B cell (primary cell): Measurements from ENCODE around the gene NECTIN4. TPM values are rescaled to one million over a fixed set of nuclear protein-coding genes. Genes with fewer than 3 reads are reported as not detected.

ENCODE experiments used
- ATAC-seq: fragments of 200-7000 bp; cut with Tn5 transposase; one replicate; pipeline ENCODE4 v1.10.0; 2021; ENCODE audit warnings: low read depth, mild to moderate bottlenecking, moderate number of reproducible peaks, moderate library complexity
- CTCF ChIA-PET: fragments of 350-600 bp; sonication (Branson Sonifier 250); formaldehyde crosslinking; loops from one replicate; lab custom pipeline; 2021; ENCODE audit warnings: antibody characterized with exemption, inconsistent platforms; lab: Charles Lee
- POLR2A ChIA-PET: fragments of 350-600 bp; sonication (Branson Sonifier 250); formaldehyde crosslinking; loops from one replicate; lab custom pipeline; 2021; ENCODE audit warnings: antibody characterized with exemption; lab: Charles Lee
- DNase-seq: peaks from one replicate; pipeline ENCODE4 v3.0.0; 2013
- H2AFZ ChIP-seq: 2 replicates; pipeline ENCODE4 v1.6.1; 2012; ENCODE audit warnings: mild to moderate bottlenecking, low read depth, low read length; ENCODE audit not compliant: insufficient read depth, poor library complexity, severe bottlenecking
- H3K27ac ChIP-seq, 2 donors: 1 replicate in 1 of 2; 2 replicates in 1 of 2; pipeline ENCODE4 v1.5.1; 2012 to 2013; ENCODE audit warnings: low read length in 2 of 2, mild to moderate bottlenecking in 2 of 2, moderate library complexity in 1 of 2
- H3K27me3 ChIP-seq, 4 experiments: fragments of 200-600 bp in 1 of 4; sonication (generic) in 1 of 4; replicated peaks in 1 of 4; 1 replicate in 2 of 4; 2 replicates in 2 of 4; pipeline versions ENCODE4 v1.6.1 to v1.7.0; 2013 to 2016; ENCODE audit warnings: low read length in 3 of 4, mild to moderate bottlenecking in 2 of 4, mixed read lengths in 1 of 4, moderate library complexity in 1 of 4; ENCODE audit not compliant: insufficient read depth in 4 of 4, control insufficient read depth in 3 of 4; ENCODE audit errors: control extremely low read depth in 1 of 4
- H3K36me3 ChIP-seq, 2 experiments: replicated peaks in 1 of 2; 1 replicate in 1 of 2; 2 replicates in 1 of 2; pipeline versions ENCODE4 v1.6.1 to v1.7.1; 2013; ENCODE audit warnings: low read length in 1 of 2; ENCODE audit not compliant: insufficient read depth in 2 of 2, control insufficient read depth in 1 of 2; ENCODE audit errors: control extremely low read depth in 1 of 2, extremely low read depth in 1 of 2
- H3K4me1 ChIP-seq, 2 donors: fragments of 200-600 bp in 1 of 2; sonication (generic) in 1 of 2; 1 replicate in 1 of 2; 2 replicates in 1 of 2; pipeline versions ENCODE4 v1.5.1 to v1.6.1; 2013 to 2017; ENCODE audit warnings: low read length in 2 of 2; ENCODE audit not compliant: control insufficient read depth in 2 of 2, insufficient read depth in 2 of 2
- H3K4me2 ChIP-seq: replicated peaks from 2 replicates; pipeline ENCODE3; 2012; ENCODE audit warnings: mild to moderate bottlenecking, low read depth, low read length; ENCODE audit not compliant: poor library complexity, severe bottlenecking
- H3K4me3 ChIP-seq, 5 experiments: fragments of 200-600 bp in 1 of 5; sonication (generic) in 1 of 5; 1 replicate in 3 of 5; 2 replicates in 2 of 5; pipeline versions ENCODE4 v1.5.1 to v1.7.0; 2011 to 2016; ENCODE audit warnings: low read length in 4 of 5, mild to moderate bottlenecking in 4 of 5, low read depth in 2 of 5, control low read depth in 1 of 5, moderate library complexity in 1 of 5; ENCODE audit not compliant: insufficient read depth in 1 of 5; ENCODE audit errors: control extremely low read depth in 1 of 5, extremely low read depth in 1 of 5
- H3K79me2 ChIP-seq: fragments of 200-600 bp; sonication (generic); one replicate; pipeline ENCODE4 v1.6.0; 2016; ENCODE audit warnings: low read length; ENCODE audit not compliant: control insufficient read depth, insufficient read depth
- H3K9ac ChIP-seq: fragments of 200-600 bp; sonication (generic); 2 replicates; pipeline ENCODE4 v1.6.1; 2017; ENCODE audit warnings: mild to moderate bottlenecking, low read length, moderate library complexity
- H3K9me3 ChIP-seq, 3 donors: one replicate each; pipeline versions ENCODE4 v1.6.1 to v1.7.1; 2013; ENCODE audit warnings: low read length in 2 of 3; ENCODE audit not compliant: control insufficient read depth in 2 of 3, insufficient read depth in 1 of 3; ENCODE audit errors: control extremely low read depth in 1 of 3
- H4K20me1 ChIP-seq: 2 replicates; pipeline ENCODE4 v1.6.0; 2012; ENCODE audit warnings: mild to moderate bottlenecking, low read length; ENCODE audit not compliant: insufficient read depth, control insufficient read depth, poor library complexity, severe bottlenecking
- H3K27ac Mint-ChIP-seq: one replicate; pipeline ENCODE4 v1.8.0; 2021; ENCODE audit warnings: mixed read lengths
- H3K27me3 Mint-ChIP-seq: one replicate; pipeline ENCODE4 v1.8.0; 2021; ENCODE audit warnings: mixed read lengths
- H3K4me1 Mint-ChIP-seq: one replicate; pipeline ENCODE4 v1.8.0; 2021; ENCODE audit warnings: mixed read lengths
- H3K4me3 Mint-ChIP-seq: one replicate; pipeline ENCODE4 v1.8.0; 2021; ENCODE audit warnings: mixed read lengths
- H3K9me3 Mint-ChIP-seq: one replicate; pipeline ENCODE4 v1.8.0; 2022; ENCODE audit warnings: mixed read lengths; ENCODE audit not compliant: insufficient read depth
- EZH2 ChIP-seq: IDR thresholded peaks from 2 replicates; pipeline ENCODE4 v1.6.1; 2012; ENCODE audit warnings: borderline replicate concordance, low read depth, mild to moderate bottlenecking, moderate library complexity, low read length; ENCODE audit not compliant: insufficient read depth, poor library complexity, severe bottlenecking
- WGBS: methylation state at CpG from one replicate; pipeline ENCODE4 v1.1.5; 2013; ENCODE audit warnings: missing lambda C conversion rate; ENCODE audit not compliant: insufficient coverage; 5-methylcytosine and 5-hydroxymethylcytosine counted together
- intact Hi-C: fragments of 100-400 bp; cut with micrococcal nuclease; formaldehyde crosslinking; loops from one replicate; pipeline ENCODE4 v1.10.0; 2022
- polyA plus RNA-seq: library from polyadenylated mRNA; depleted of rRNA; stranded (reverse); fragments of >200 nt; gene quantifications from 2 replicates; pipeline ENCODE4 v1.2.3, GENCODE V29; 2012
- total RNA-seq, 2 donors: library from RNA; stranded (reverse); fragments of 120-200 nt in 1 of 2; gene quantifications; 1 replicate in 1 of 2; 2 replicates in 1 of 2; pipeline versions ENCODE4 v1.2.3 to v1.2.4, GENCODE V29; 2013 to 2022
- TF ChIP-seq, protein P1 (sequence below): fragments of 200-600 bp; IDR thresholded peaks from one replicate; pipeline ENCODE4 v1.8.0; 2022; ENCODE audit warnings: antibody characterized with exemption, mild to moderate bottlenecking

NECTIN4 gene
- total and polyA plus RNA-seq, 2 donors (not counting 1 experiment from before 2014, with no cell fraction given): not detected

DNA sequence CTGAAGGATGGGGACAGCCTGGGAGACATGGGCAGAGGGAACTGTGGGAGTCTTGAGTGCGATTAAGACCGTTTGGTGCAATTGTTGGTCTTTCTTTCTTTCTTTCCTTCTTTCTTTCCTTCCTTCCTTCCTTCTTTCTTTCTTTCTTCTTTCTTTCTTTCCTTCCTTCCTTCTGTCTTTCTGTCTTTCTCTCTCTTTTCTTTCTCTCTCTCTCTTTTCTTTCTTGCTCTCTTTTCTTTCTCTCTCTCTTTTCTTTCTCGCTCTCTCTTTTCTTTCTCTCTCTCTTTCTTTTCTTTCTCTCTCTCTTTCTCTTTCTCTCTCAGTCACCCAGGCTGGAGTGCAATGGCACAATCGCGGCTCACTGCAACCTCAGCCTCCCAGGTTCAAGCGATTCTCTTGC, 5.9 kb upstream of the NECTIN4 start:
- peaks cover 0 to 9% of the 10 kb centered on the region in 2 experiments for H3K36me3 ChIP-seq
- H3K4me3 Mint-ChIP-seq: no peak overlapping the region
- no peaks in the 10 kb centered on the region for H3K27me3 ChIP-seq
- POLR2A ChIA-PET: interaction anchor here (0.8 kb wide), 1 partner anchor 46 kb away, joined by 7 read pairs; no protein-coding TSS in a partner anchor
- DNase-seq (no peak), ATAC-seq (no peak)
- H3K27ac ChIP-seq: no peak overlapping the region
- H3K9ac ChIP-seq: no peak overlapping the region
- peak overlapping the region; percentile 59 for H3K27ac Mint-ChIP-seq
- H2AFZ ChIP-seq: no peak overlapping the region
- H3K4me1 Mint-ChIP-seq: peaks cover 33% of the 10 kb centered on the region
- no peaks in the 10 kb centered on the region for H3K27me3 Mint-ChIP-seq
- CTCF ChIA-PET: interaction anchor here (1.0 to 8.7 kb wide), 4 partner anchors 24 to 99 kb away, joined by 3 to 142 read pairs (median 96); partner anchors contain the start of genes ARHGAP30 and TSTD1
- H3K4me1 ChIP-seq: peaks cover 16 to 31% of the 10 kb centered on the region in 2 donors
- H4K20me1 ChIP-seq: no peaks in the 10 kb centered on the region
- WGBS: 100% methylated on average over 1 of the region's 6 CpGs
- intact Hi-C loops: loop anchor here (5.0 to 10.0 kb wide), 2 partner anchors 73 to 290 kb away; partner anchors contain the start of gene F11R
- H3K4me3 ChIP-seq: no peak overlapping the region
- H3K4me2 ChIP-seq: no peak overlapping the region
- no peaks in the 10 kb centered on the region for H3K9me3 Mint-ChIP-seq
- no peaks in the 10 kb centered on the region for H3K79me2 ChIP-seq
- TF ChIP-seq, protein P1, sequence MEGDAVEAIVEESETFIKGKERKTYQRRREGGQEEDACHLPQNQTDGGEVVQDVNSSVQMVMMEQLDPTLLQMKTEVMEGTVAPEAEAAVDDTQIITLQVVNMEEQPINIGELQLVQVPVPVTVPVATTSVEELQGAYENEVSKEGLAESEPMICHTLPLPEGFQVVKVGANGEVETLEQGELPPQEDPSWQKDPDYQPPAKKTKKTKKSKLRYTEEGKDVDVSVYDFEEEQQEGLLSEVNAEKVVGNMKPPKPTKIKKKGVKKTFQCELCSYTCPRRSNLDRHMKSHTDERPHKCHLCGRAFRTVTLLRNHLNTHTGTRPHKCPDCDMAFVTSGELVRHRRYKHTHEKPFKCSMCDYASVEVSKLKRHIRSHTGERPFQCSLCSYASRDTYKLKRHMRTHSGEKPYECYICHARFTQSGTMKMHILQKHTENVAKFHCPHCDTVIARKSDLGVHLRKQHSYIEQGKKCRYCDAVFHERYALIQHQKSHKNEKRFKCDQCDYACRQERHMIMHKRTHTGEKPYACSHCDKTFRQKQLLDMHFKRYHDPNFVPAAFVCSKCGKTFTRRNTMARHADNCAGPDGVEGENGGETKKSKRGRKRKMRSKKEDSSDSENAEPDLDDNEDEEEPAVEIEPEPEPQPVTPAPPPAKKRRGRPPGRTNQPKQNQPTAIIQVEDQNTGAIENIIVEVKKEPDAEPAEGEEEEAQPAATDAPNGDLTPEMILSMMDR: no peak
- TF ChIP-seq EZH2: no peak
- no peaks in the 10 kb centered on the region for H3K9me3 ChIP-seq

DNA sequence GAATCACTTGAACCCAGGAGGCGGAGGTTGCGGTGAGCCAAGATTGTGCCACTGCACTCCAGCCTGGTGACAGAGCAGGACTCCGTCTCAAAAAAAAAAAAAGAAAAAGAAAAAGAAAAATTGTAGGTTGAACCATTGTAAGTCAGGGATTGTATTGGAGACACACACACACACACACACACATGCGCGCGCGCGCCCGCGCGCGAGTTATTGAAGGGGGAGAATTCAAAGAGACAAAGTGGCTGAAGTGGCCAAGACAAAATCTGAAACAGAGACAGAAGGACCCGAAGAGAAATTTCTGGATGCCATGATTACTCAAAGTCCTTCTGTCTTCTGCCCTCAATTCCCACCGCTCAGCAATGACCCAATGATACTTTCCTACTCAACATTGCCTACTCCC, 5.1 kb upstream of the NECTIN4 start:
- Histone ChIP-seq H3K27me3 (no peaks in the 10 kb centered on the region), H3K27ac (no peak overlapping the region), H3K79me2 (no peaks in the 10 kb centered on the region), H3K36me3 (peaks cover 0 to 3% of the 10 kb centered on the region in 2 experiments), H4K20me1 (no peaks in the 10 kb centered on the region), H3K4me1 (peaks cover 16 to 31% of the 10 kb centered on the region in 2 donors), H3K4me3 (no peak overlapping the region), H3K4me2 (no peak overlapping the region), H2AFZ (no peak overlapping the region), H3K9ac (no peak overlapping the region), H3K9me3 (no peaks in the 10 kb centered on the region)
- intact Hi-C loops: loop anchor here (10.0 kb wide), 1 partner anchor 290 kb away; no protein-coding TSS in a partner anchor
- Mint-ChIP-seq H3K27ac (no peak overlapping the region), H3K4me1 (peaks cover 32% of the 10 kb centered on the region), H3K9me3 (no peaks in the 10 kb centered on the region), H3K4me3 (no peak overlapping the region), H3K27me3 (no peaks in the 10 kb centered on the region)
- WGBS: 96% methylated on average over 2 of the region's 14 CpGs
- DNase-seq: no peak
- no peak for ATAC-seq
- POLR2A ChIA-PET: interaction anchor here (0.5 to 0.8 kb wide), 2 partner anchors 36 to 45 kb away, joined by 4 to 7 read pairs; no protein-coding TSS in a partner anchor
- CTCF ChIA-PET: interaction anchor here (1.0 to 8.7 kb wide), 3 partner anchors 23 to 97 kb away, joined by 3 to 142 read pairs (median 6); partner anchors contain the start of gene ARHGAP30
- no peak for TF ChIP-seq EZH2
- TF ChIP-seq, protein P1: no peak
